Lung microvascular endothelial cell (primary cell): ENCODE data around the gene UQCR11. TPM values are rescaled to one million over a fixed set of nuclear protein-coding genes. Genes with fewer than 3 reads are reported as not detected.

ENCODE experiments used
- DNase-seq, 2 donors: peaks; one replicate each; pipeline versions ENCODE4 v3.0.0 to v3.0.0-alpha.2; 2010; ENCODE audit warnings: low read depth in 2 of 2
- total RNA-seq: library from RNA; depleted of rRNA; stranded (reverse); fragments of >200 nt; gene quantifications from 2 replicates; pipeline ENCODE4 v1.2.1, GENCODE V29; 2014

Gene UQCR11
- total RNA-seq, 1 donor from 2014 or later: 127 TPM

DNA sequence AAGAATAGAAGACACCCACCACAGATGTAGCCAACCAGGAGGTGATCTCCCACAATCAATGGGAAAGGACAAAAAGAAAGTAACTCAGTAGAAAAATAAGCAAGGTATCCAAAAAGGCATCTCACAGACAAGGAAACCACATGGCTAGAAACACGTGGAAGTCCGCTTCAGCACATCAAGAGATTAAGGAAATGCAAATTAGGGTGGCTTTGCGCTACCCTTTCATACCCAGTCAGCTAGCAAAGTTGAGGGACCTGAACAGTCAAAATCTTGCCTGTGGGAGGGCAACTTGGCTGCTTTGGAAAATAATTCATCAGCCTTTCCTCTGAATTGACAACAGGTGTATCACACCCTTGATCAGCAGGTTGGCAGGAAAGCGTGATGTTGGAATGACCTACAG is 11.6 kb upstream of the UQCR11 start:
- DNase-seq: no peak

DNA sequence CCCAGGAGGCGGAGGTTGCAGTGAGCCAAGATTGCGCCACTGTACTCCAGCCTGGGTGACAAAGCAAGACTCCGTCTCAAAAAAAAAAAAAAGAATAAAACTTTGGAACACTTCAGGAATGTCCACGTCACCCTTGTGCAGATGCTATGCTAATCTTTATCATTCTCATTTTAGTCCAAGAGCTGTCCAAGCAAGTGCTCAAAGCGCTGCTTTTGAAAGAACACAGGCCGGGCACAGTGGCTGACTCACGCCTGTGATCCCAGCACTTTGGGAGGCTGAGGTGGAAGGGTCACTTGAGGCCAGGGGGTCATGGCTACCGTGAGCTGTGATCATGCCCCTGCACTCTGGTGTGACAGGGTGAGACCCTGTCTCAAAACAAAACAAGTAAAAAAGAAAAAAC is 11.1 kb upstream of the UQCR11 start:
- DNase-seq: no peak

DNA sequence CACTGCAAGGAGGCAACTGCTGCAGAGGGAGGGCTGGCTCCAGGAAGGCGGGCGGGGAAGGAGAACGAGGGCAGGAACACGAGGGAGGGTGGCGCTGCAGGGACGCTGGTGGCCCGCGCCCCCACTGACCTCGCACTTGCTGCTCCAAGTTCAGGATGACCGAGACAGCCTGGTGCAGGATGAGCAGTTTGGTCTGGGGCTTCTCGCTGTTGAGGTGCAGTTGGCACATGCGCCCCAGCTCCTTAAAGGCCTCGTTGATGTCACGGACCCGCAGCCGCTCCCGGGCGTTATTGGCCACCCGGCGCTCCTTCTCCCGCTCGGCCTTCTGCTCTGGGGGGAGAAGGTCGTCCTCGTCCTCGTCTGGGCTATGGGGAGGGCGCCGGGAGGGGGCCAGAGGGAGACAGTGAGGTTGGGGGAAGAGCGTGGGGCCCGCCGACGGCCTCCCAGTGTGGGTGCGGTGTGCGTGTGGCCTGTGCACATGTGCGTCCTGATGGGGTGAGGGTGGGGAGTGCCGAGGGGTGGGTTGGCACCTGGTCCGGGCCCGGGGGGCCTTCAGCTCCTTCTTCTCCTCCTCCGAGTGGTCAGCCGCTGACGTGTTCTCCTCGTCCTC is 10.0 kb upstream of the UQCR11 start:
- no peak for DNase-seq

DNA sequence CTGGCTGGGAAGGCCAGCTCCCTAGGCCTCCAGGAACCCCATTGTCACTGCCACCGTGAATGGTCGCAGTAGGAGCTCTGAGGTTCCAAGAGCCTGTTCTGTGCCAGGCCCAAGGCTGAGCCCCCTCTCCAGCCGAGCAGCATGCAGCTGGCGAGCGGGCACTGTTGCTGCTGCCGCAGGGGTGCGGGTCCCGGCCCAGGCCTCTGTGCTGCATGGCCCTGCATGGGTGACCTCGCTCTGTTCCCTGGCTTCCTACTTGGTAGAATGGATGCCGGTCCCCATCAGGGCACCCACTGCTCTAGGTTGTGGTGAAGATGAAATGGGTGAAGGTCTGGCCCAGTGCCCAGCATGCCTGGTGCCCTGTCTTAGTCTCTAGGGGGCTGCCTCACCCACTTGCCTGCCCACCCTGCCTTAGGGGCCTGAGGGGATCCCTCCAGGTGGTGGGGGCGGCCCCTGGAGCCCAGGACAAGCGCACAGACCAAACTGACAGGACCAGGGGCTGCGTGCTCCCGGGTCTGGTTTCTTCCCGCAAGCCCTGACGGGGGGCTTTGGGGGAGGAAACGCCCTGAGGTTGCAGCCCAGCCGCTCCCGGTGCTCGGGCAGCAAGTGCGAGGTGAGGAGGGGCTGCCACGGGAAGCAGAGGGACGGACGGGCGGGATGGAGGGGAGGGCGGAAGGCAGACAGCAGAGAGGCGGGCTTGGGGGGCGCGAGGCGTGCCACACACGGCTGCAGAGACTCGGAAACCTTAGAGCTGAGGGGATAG is 8.7 kb upstream of the UQCR11 start:
- no peak for DNase-seq

DNA sequence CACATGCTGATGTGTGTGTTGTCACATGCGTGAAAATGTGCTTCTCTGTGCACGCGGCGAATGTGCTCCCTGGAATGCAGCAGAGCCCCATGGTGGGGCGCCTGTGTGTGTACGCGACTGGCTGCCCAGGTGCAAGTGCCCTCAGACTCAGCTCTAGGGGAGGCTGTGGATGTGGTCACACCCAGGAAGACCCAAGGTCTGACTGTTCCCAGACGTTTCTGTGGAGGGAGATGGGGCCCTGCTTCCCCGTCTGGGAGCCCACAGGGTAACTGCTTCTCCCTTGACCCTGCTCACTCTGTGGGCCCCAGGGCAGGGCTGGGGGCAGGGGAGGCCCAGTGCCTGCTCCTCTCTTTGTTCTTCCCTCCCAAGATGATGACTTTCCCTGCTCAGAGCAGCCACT is 7.9 kb upstream of the UQCR11 start:
- no peak for DNase-seq

DNA sequence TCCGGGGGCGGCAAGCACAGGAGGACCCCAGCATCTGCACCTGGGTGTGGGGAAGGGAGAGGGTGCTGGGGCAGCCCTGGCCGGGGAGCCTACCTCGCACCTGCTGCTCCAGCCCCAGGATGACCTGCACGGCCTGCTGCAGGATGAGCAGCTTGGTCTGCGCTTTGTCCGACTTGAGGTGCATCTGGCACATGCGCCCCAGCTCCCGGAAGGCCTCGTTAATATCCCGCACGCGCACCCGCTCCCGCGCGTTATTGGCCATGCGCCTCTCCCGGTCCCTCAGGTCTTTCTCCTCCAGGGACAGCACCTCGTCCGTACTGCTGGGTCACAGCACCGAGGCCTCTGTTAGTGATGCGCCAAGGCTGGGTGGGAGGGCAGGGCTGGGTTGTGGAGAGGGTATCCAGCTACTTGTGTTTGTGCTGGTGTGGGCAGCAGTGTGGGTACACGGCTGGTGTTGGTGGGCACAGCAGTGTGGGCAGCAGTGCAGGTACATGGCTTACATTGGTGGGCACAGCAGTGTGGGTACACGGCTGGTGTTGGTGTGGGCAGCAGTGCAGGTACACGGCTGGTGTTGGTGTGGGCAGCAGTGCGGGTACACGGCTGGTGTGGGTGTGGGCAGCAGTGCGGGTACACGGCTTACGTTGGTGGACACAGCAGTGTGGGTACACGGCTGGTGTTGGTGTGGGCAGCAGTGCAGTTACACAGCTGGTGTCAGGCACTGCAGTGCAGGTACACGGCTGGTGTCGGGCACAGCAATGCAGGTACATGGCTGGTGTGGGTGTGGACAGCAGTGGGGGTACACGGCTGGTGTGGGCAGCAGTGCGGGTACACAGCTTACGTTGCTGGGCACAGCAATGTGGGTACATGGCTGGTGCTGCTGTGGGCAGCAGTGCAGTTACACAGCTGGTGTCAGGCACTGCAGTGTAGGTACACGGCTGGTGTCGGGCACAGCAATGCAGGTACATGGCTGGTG is 7.1 kb upstream of the UQCR11 start:
- no peak for DNase-seq

DNA sequence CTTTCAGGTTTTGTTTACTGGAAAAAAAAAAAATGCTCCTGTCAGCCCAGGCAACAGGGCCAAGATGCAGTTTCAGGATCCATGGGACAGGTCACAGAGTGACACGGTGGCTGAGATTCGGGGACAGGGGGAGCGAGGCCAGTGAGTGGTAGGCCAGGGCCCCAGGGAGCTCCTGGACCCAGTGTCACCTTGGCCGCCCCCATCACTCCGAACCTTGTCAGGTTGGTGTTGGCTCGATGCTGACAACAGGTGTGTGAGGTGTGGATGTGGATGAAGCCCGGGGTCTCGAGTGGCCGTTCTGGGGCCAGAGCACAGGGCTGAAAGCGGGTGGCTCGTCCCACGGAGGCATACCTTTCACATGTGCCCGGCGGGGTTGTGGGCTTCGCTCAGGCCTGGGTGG is 6.1 kb upstream of the UQCR11 start:
- no peak for DNase-seq

DNA sequence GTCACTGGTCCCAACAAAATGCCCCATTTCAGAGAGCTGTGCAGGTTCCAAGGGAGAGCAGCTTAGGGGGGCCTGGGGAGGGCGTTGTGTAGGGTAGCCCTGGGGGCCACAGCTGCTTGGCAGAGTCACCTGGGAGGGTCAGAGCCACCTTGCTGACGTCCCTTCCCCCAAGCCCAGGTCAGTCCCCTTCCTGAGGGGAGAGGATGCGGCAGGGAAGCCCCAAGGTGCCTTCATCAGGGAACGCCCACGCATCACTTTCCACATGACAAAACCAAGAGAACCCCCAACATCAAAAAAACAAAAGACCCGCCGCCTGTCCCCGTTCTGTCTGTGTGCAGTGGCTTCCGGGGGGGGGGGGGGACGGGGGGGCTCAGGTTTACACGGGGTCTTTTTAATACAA is 5.3 kb upstream of the UQCR11 start:
- no peak for DNase-seq

DNA sequence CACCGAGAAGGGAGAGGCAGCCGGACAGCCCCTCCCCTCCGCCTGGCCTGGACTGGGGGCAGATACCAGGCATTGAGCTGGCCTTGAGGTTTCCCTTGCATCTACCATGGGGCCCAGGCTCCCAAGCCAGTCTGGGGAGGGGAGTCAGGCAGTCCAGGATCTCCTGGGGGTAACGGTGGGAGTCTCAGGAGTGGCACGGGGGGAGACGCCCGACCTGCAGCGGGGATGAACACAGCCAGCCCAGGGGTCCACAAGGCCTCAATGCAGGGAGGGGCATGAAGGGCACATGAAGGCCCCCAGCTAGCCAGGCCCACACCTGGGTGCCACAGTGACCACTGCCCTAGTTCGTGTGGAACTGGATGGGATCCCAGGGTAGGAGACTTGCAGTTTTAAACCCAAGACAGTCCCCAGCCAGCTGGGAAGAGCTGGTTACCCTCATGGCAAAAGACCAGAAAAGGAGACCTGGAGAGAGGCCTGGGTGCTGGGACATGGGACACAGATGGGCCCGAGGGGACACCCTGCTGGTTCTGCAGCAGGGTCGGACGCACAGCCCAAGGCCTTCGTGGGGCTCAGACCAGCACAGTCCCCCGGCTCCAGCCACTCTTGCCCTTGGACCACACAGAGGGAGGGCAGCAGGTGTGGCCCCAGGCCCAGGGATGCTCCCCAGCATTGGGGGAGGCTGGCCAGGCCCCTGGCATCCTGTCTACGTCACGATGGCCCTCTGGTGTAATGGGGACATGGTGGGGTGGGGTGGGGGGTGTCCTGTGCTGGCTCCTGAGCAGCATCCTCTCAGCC is 4.6 kb upstream of the UQCR11 start:
- no peak for DNase-seq

DNA sequence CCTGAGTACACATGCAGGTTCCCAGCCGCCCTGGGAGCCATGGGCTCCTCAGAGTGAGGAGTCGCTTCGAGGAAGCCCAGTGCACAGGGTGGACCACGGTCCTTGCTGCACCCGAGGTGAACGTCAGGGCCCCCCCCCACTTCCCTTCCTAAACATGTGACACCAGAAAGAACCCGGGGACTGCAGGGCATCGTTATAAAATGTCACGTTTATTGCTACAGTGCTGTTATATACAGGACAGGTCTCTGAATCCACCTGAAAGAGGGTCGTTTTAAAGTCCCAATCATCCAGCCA is 3.8 kb upstream of the UQCR11 start:
- no peak for DNase-seq

DNA sequence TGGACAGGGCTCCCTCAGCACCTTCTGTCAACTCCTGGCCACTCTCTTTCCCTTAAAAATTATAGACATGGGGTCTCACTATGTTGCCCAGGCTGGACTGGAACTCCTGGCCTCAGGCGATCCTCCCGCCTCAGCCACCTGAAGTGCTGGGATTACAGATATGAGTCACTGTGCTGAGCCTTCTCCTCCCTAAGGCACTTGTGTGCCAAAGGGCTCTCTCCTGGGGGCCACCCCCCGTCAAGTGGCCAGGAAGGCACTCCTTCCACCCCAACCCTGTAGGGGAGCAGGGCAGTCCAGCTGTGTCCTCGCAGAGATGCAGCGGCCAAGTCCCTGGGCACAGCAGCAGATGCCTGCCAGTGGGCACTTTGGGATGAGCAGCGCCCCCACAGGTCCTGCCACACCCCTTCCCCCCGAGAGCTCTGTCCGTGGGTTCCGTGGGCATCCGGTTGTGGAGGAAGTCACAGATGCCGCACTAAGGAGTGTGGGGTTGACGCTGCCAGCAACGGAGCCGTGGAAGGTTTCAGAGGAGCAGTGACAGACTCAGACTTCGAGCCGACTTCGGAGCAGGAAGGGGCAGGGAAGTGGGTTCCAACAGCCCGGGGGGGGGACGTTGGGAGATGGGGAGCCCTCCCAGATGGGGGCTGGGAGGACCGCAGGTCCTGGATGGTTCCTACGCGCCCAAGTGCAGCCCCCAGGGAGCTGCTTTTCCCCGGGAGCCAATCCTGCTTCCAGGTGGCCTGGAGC is 3.3 kb upstream of the UQCR11 start:
- DNase-seq: no peak

DNA sequence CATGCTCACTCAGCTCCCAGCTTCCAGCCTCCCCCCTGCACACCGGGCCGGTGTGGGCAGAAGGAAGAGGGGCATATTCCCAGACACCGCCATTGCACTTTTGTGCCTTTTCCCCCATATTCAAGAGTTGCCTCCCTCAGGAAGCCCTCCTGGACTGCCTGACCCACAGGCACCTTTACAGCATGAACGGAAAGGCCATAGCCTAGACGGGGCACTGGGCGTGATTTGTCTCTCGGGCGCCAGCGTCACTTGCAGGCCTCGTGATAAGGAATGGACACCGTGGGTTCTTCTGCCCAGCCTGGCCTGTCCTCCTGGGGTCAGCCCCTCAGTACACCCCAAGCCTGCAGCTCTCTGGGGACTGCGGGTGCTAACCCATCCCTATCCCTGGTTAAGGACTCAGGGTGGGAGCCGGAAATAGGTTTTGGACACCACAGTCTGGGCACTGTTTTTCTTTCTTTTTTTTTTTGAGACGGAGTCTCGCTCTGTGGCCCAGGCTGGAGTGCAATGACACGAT is 933 bp upstream of the UQCR11 start:
- DNase-seq: no peak

DNA sequence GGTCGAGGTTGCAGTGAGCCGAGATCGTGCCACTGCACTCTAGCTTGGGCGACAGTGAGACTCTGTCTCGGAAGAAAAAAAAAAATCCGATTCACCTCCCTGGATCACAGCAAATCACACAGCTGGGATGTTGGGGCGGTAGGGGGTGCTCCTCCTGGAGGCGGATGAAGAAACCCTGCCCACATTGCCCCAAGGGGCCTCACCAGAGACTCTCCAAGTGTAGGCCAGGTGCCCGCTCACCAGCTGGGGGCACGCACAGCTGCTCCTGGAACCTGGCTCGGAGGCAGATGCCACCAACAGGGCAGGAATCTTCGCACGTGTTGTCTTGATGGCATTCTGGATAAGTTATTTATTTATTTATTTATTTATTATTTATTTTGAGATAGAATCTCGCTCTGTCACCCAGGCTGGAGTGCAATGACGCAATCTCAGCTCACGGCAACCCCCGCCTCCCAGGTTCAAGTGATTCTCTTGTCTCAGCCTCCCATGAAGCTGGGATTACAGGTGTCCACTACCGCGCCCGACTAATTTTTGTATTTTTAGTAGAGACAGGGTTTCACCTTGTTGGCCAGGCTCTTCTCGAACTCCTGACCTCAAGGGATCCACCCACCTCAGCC is 3.1 kb downstream of the UQCR11 start:
- no peak for DNase-seq

DNA sequence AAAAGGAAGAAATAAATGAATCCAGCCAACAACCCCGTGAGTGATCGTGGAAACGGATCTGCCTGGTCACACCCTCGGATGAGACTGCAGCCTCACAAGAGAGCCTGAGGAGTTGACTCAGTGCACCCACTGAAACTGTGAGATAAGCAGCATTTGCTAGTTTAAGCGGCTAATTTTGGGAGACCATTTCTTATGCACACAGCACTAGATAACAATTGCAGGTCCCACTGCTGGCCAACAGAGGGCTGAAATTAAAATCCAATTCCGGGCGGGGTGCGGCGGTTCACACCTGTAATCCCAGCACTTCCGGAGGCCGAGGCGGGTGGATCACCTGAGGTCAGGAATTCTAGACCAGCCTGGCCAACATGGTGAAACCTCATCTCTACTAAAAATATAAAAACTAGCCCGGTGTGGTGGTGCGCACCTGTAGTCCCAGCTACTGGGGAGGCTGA is 3.6 kb downstream of the UQCR11 start:
- no peak for DNase-seq

DNA sequence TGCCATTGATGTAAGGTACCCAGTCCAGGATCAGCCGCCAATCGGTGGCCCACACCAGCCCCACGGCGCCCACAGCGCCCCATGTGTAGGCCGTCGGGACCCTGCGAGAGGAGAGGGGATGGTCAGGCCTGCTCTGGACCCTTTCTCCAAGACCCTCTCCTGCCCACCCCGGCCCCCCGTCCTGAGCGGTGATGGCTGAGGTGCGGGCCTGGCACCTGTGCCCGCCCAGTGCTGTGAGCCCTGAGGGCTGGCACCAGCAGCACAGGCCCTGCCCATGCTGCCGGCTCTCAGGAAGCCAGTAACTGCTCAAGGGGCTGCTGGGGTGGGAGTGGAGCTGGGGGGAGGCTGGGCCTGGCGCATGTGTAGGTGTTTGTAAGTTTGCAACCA is 5.8 kb downstream of the UQCR11 start:
- no peak for DNase-seq

DNA sequence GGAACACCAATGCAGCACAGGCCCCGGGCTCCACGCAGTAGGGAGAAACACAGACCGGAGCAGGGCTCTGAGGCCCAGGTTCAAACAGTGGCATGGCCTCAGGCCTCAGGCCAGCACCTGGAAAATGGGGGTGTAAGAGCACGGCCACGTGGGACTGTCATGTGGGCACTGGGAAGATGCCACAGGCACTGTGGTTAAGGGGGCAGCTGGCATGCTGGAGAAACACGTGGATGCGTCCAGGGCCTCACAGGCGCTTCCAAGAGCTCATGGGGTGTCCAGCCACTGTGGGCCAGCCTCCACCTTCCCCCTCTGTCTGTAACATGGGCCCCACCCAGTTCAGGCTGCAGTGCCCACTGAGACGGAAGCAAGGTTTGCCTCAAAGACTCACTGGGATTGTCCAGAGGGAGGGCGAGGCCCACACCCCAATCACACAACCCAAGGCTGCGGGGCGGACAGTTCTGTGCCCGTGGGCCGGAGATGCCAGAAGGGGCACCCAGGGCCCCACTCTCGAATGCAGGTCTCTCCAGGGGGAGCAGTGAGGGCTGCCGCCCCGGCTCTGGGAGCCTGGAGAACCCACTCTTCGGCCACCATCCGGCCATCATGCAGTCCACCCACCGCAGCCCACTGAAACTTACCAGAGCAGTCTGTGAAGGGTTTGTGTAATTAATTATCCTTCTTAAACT is 6.3 kb downstream of the UQCR11 start:
- no peak for DNase-seq

DNA sequence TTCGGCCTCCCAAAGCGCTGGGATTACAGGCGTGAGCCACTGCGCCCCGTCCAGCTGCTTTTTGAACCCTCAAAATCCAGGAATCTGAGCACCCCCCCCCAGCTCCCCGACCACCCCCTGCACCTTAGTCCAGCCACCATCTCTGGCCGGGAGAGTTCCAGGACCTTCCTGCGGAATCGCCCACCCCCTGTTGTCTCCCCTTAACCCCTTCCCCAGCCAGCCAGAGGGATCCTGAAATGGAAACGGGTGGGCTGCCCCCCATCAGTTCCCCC is 11.8 kb downstream of the UQCR11 start:
- no peak for DNase-seq

DNA sequence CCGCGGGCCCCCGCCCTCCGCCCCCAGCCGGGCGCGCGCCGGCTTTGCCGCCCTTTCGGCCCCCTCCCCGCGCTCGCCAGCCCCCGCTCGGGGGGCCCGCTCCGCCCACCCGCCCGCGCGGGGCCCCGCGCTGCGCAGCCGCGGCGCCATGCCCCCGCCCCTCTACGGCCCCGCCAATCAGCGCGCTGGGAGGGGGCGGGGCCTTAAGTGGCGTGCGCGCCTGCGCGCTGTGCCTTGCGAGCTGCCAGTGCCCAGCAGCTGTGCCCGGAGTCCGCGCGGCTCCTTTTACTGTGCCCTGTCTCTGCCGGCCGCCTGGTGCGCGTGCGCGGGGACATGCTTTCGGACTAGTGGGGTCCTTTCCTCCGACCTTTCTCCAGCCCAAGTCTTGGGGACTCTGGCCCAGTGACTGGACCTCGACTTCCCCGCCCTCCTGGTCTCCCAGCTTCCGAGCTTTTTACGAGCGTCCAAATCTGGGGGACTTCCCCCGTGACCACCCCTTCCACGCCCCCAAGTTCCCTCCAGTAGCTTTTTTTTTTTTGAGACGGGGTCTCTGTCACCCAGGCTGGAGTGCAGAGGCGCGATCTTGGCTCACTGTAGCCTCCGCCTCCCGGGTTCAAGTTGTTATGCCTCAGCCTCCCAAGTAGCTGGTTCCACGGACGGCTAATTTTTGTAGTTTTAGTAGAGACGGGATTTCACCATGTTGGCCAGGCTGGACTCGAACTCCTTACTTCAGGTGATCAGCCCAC is 12.3 kb downstream of the UQCR11 start, which contains the start of gene MBD3:
MBD3 (minus strand) TSS at position 111 of the 746 bp plus-strand sequence. CDS start 234 bp downstream, outside the sequence.
- DNase-seq: peak; percentile 97
